HG03139 (cell line): ENCODE measurements around the gene CREBRF.
"Not testable (repeated sequence)": the region's sequence is repeated elsewhere in the genome, so short reads cannot be mapped to it uniquely, and the experiment has no call there.

ENCODE experiments used
- ATAC-seq: cut with Tn5 transposase; IDR thresholded peaks from one replicate; pipeline ENCODE4 v1.9.1; 2021; ENCODE audit not compliant: unreplicated experiment

CREBRF gene

DNA sequence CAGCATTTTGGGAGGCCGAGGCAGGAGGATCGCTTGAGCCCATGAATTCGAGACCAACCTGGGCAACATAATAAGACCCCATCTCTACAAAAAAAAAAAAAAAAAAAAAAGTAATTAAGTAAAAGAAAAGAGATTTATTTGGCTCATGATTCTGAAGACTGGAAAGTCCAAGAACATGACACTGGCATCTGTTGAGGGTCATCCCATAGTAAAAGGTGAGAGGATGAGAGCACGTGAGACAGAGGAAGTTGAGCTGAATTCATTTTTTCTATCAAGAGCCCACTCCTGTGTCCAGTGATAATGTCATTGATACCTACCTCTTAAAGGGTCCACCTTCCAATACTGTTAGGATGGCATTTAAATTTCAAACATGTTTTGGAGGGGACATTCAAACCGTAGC lies 19.8 kb downstream of the CREBRF start:
- no peak for ATAC-seq

DNA sequence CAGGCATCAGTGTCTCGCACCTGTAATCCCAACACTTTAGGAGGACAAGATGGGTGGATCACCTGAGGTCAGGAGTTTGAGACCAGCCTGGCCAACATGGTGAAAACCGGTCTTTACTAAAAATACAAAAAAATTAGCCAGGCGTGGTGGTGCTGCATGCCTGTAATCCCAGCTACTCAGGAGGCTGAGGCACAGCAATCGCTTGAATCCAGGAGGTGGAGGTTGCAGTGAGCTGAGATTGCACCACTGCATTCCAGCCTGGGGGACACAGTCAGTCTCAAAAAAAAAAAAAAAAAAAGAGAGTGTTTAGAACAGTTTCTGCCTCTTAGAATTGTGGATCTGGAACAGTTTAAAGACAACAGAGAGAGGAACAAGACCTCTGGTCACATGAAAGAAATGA lies 20.3 kb downstream of the CREBRF start:
- ATAC-seq, result not testable (repeated sequence)

DNA sequence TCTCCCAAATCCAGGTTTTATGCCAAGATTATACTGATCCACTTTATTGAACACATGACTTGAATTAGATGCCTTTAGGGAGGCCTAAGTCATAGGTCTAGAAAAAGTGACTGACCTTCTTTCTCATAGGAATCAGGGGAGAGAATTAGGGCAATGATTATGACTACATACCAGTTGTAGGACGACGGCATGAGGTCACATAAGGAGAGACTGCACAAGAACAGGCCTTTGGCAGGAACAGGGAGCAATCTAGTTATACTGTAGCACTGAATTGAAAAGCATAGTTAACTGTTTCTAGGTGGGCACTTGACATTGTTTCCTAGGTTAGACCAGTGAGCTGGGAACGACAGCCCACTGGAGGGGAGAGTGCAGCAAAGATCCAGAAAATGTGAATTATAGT lies 22.7 kb downstream of the CREBRF start:
- ATAC-seq, result no peak

DNA sequence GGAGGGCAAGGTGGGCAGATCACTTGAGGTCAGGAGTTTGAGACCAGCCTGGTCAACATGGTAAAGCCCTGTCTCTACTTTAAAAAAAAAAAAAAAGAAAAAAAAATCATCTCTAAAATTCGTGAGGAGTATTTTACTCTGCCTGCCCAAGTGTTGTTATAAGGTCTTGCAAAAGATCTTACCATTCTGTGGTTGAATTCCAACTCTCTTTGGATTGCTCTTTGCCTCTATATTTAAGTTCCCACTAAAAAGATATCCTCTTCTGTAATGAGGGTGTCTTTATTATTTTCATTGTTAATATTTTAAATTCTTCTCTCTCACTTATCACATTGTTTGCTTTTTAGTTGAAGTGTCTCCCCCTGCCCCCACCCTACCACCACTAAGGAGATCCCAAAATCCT lies 33.4 kb downstream of the CREBRF start:
- ATAC-seq, result no peak

DNA sequence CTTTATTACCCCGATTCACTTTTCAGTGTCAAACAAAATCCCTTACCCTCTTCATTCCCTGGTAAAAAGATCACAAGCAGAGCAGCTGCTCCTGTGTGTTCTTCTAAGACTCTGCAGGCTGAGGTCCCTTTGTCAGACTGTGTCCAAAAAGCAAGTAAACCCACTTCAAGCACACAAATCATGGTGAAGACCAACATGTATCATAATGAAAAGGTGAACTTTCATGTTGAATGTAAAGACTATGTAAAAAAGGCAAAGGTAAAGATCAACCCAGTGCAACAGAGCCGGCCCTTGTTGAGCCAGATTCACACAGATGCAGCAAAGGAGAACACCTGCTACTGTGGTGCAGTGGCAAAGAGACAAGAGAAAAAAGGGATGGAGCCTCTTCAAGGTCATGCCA lies 34.5 kb downstream of the CREBRF start:
- no peak for ATAC-seq

DNA sequence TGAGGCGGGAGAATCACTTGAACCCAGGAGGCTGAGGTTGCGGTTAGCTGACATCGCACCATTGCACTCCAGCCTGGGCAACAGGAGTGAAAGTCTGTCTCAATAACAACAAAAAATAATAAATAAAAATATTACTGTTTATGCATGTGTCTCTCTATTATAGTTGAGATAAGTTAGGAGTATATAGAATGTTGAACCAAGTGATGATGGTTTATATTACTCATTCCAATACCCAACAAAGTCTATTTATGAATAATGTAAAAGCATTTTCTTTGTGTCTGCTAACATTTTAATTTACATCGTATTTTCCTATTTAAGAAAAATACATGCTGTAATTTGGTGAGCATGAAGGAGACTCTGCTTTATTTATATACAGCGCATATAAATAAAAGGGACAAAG lies 35.8 kb downstream of the CREBRF start:
- no peak for ATAC-seq

DNA sequence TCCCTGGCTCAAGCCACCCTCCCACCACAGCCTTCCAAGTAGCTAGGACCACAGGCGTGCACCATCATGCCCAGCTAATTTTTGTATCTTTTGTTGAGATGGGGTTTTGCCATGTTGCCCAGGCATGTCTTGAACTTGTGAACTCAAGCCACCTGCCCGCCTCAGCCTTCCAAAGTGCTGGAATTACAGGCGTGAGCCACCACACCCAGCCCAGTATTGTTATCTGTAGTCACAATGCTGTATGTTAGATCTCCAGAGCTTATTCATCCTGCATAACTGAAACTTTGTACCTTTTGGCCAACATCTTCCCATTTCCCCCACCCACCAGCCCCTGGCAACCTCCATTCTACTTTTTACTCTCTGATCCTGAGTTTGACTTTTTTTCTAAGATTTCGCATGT lies 37.5 kb downstream of the CREBRF start:
- ATAC-seq, result no peak

DNA sequence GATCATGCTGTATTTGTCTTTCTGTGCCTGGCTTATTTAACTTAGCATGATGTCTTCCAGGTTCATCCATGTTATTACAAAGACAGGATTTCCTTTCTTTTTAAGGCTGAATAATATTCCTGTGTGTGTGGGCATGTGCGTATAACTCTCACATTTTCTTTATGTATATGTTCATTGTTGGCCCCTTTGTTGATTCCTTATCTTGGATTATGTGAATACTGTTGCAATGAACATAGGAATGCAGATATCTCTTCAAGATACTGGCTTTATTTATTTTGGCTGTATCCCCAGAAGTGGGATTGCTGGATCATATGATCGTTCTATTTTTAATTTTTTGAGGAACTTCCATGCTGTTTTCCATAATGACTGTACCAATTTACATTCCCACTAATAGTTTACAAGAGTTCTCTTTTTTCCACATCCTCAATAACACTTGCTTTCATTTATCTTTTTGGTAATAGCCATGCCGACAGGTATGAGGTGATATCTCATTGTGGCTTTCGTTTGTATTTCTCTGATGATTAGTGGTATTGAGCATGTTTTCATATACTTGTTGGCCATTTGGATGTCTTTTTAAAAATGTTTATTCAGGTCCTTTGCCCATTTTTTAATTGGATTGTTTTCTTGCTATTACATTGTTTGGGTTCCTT lies 38.0 kb downstream of the CREBRF start:
- no peak for ATAC-seq

DNA sequence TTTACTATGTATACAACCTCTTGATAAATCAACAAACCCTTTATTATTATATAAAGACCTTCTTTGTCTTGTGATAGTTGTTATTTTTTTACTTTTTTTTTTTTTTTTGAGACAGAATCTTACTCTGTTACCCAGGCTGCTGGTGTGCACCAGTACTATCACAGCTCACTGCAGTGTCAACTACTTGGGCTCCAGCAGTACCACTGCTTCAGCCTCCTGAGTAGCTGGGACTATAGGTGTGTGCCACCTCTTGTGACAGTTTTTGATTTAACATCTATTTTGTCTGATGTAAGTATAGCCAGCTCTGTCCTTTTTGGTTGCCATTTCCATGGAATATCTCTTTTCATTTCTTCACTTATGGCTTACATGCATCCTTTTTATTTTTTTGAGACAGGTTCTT lies 42.6 kb downstream of the CREBRF start:
- ATAC-seq, result no peak

DNA sequence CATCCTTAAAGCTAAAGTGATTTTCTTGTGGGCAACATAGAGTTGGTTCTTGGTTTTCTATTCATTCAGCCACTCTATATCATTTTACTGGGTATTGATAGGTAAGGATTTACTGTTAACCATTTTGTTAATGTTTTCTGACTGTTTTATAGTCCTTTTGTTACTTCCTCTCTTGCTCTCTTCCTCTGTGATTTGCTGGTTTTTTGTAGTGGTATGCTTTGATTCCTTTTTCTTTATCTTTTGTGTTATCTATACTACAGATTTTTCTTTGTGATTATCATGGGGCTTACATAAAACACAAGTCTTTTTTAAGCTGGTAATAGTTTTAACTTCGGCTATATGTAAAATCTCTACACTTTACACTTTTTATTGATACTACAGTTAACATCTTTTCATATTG lies 43.3 kb downstream of the CREBRF start:
- no peak for ATAC-seq

DNA sequence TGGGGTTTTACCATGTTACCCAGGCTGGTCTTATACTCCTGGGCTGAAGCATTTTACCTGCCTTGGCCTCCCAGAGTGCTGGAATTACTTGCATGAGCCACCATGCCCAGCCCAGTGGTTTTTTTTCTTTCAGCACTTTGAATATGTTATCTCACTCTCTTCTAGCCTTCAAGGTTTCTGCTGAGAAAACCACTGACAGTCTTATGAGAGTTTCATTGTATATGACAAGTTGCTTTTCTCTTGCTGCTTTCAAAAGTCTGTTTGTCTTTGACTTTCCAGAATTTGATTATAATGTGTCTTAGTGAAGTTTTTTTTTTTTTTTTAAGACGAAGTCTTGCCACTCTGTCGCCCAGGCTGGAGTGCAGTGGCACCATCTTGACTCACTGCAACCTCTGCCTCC lies 45.1 kb downstream of the CREBRF start:
- ATAC-seq, result no peak

DNA sequence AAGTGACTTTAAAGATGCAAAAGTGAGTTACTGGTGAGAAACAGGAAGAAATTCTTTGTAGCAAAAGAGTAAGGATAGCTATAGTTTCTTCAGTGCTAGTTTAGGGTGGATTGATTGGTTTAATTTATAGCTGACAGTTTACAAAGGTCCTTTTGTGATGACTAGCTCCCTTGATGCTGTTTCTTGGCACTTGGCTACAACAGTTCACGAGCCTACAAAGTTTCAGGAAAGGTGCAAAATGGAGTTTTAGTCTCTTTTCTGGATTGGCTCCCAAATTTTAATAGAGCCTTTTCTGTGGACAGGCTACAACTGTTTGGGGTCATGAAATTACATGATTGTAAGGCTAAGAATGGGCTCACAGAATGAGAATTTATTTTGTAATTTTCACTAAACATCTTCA lies 47.3 kb downstream of the CREBRF start:
- ATAC-seq, result no peak

DNA sequence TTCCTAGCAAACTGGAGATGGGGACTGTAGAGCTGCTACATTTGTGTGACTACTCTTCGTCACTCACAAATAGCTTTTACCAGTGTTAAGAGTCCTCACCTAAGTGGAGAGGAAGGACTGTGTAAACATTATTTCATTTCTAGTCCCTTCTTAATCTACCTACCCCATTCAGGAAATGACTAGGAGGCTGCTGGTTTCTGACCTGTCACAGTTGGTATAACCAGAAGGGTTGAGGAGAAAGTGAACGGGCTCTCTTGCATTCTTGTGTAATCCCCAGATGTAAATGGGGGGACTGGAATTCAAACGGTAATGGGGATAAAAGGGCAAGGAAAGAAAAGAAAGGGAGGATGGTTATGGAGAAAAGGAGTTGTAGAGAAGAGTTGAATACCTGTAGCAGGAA lies 52.8 kb downstream of the CREBRF start:
- no peak for ATAC-seq

DNA sequence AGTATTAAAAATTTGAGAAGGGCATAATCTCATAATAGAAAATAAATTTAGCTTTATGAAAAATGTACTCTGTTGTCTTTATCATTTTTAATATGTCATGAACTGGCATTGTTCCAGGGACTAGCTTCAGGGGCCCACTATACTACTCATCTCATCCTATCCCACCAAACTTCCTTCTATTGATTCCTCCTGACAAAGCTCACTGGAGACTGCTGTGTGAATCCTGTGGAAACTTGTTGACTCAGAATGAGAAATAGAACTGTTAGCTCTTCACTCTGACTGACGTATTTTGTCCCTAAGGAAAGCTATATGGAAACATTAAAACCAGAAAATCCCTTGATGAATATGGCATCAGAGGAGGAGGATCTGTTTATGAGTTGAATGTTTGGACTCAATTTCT lies 58.4 kb downstream of the CREBRF start:
- no peak for ATAC-seq

DNA sequence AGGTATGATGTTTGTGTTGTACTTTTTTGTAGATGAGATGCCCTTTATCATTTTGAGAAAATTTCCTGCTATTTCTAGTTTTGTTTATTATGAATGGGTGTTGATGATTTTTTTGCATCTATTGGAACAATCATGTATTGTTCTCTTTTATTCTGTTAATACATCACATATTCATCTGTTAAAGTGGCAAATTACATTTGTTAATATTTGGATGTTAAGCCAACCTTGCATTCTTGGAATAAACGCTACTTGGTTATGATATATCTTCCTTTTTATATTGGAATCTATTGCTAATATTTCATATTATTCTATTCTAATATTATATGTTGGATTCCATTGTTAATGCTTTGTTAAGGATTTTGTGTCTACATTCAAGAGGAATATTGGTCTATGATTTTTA lies 63.6 kb downstream of the CREBRF start:
- ATAC-seq, result no peak

DNA sequence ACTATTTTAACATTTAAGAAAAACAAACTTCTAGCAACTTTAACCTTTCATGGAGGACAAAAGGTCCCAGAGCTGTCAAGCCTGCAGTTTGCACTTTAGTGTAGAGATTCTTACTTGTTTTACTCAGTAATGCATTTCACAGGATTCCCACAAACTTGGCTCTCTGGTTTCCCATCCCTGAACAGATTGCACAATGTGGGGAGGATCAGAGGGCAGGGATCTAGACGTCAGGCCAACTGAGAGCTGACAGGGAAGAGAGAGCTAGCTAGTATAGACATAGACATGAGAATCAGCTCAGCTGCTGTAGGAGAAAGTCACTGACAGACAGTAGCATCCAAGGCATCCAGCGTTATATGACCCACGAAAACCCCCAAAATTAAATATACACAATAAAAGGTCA lies 67.3 kb downstream of the CREBRF start:
- ATAC-seq, result no peak

DNA sequence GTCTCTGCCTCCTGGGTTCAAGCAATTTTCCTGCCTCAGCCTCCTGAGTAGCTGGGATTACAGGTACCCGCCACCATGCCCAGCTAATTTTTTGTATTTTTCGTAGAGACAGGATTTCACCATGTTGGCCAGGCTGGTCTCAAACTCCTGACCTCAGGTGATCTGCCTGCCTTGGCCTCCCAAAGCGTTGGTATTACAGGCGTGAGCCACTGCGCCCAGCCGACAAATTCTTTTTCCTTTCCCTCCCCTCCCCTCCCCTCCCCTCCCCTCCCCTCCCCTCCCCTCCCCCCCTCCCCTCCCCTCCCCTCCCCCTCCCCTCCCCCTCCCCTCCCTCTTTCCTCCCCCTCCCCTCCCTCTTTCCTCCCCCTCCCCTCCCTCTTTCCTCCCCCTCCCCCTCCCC lies 76.0 kb downstream of the CREBRF start:
- not testable (repeated sequence) for ATAC-seq

DNA sequence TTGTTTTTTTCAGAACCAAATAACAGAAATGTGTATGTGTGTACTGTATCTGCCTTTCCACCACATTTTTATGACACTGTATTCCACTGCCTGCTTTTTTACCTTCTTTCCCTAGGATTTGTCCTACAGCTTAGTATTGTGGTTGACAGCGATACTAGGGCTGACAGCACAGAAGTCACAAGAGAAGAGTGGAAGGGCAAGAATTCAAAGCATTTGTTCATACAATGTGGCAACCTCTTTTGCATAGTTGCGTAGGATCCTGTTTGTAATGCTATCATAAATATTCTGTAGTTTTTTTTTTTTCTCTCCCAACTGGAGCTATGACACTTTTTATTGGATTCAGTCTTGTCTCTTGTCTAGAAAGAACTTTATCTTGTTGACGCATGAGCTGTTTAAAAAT lies 82.6 kb downstream of the CREBRF start:
- no peak for ATAC-seq

DNA sequence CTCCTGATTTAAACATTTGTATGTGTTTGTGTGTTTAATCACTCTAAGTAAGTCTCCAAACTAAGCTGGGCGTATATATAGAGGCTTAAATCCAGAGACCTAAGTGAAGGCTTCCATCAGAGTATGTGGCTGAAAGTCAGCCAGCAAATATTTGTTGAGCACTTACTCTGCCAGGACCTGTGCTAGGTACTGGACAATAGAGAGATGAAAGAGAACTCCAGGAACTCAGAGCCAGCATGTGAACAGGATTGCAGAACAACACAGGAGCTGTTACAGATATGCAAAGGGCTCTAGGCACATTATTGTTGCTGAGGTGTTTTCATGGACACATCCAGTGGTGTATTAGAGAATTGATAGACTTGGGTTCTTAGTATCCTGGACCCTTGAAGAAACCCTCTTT lies 83.5 kb downstream of the CREBRF start:
- ATAC-seq, result no peak

DNA sequence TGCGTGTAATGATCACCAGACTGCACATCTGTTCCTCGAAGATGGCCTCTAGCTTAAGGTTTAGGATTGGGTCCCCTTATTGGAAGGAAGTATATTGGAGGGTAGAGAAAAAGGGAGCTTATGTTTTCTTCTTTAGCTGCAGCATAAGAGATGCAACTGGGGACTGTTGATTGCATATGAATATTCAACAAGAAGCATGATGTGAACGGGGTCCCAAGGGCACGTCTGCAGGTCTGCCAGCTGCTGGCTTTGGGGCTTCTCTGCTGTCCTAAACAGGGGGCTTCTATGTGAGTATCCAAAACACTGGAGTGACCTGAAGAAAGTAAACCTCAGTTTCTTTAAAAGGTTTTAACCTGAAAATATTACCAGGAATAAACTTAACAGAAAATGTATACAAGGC lies 84.6 kb downstream of the CREBRF start:
- no peak for ATAC-seq

DNA sequence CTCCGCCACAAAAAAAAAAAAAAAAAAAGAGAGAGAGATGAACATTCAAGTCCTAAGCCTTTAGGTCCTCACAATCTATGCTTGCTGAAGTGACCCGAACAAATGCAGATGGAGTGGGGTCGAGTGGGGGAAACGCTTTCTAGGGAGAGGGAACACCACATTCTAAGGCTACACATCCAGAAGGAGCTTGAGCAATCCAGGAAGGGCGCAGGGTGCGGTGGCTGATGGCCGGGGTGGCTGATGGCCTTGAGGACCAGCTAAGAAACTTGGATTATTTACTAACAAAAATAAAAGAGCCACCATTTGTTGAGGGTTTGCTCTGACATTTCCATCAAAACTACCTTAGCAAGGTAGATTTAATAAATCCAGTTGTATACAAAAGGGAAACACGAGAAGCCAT lies 87.4 kb downstream of the CREBRF start:
- no peak for ATAC-seq

DNA sequence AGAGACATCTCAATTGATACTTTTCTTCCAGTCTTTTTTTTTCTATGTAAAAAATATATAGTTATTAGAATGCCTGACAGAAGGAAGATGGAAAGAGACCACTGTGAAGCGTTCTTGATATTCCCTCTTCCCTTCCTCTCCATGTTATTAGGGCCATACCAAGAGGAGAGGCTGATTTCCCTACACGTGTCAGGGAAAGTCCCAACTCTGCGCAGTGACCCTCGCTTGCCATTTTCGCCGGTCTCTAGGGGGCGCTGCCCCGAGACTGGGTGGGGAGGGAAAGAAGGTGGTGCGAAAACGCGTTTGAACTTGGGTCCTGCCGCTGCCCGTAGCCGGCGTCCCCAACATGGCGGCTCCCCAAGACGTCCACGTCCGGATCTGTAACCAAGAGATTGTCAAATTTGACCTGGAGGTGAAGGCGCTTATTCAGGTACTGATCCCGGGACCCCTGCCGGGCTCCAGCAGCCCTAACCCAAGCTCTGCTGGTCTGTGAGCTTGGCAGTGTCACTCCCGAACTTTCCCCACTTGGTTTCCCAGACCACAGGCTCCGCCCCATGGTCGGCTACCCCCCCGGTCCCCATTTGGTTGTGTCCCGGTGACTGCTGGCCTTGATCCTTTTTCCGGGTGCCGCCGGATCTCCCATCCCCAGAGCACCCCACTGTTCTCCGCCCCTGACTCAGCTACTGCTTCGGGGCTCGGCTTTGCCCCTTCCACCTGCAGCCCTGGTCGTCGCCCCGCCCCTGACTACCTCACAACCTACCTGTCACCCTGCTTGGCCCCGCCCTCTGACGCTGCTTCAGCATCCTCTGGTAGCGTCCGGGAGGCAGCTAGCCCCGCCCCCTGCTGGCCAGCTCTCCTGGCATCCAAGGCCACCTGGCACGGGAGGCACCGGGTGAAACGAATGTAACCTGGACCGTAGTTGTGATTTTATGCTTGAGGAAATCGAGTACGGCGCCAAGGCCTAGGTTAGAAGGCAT lies 88.3 kb downstream of the CREBRF start, which contains the start of gene BNIP1:
BNIP1 (plus strand) TSS at position 332 of the 977 bp plus-strand sequence; CDS start at position 347, 15 bp downstream.
- ATAC-seq, result peak; percentile 93
